GM21360 (cell line): ENCODE results near the gene GAREM1.
"Not testable (repeated sequence)": the region's sequence is repeated elsewhere in the genome, so short reads cannot be mapped to it uniquely, and the experiment has no call there.

Experiments
- ATAC-seq: cut with Tn5 transposase; IDR thresholded peaks from one replicate; pipeline ENCODE4 v1.9.1; 2021; ENCODE audit warnings: mild to moderate bottlenecking, moderate library complexity; ENCODE audit not compliant: unreplicated experiment

The GAREM1 gene

GRCh38 chr18:32267463-32267862, 203.2 kb downstream of the GAREM1 start:
- ATAC-seq = no peak

GRCh38 chr18:32264401-32264800, 206.3 kb downstream of the GAREM1 start:
- no peak for ATAC-seq

DNA sequence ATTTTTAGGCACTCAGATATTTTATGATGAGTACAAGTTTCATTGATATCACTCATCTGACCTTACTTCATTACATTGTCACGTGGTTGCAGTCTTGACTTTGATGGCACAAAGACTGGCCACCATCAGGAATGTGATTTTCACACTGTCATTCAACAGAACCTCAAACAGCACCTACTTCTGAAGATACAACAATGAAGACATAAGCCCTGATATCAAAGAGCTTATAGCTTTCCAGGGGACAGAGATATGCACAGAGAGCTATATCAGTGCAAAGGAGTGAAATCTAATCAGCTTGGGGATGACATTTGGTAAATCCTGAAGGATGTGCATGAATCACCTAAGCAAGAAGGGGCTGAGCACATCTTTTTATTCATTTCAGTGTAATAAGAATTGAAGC, 208.6 kb downstream of the GAREM1 start:
- ATAC-seq = no peak

GRCh38 chr18:32261003-32261402, 209.7 kb downstream of the GAREM1 start:
- no peak for ATAC-seq

DNA sequence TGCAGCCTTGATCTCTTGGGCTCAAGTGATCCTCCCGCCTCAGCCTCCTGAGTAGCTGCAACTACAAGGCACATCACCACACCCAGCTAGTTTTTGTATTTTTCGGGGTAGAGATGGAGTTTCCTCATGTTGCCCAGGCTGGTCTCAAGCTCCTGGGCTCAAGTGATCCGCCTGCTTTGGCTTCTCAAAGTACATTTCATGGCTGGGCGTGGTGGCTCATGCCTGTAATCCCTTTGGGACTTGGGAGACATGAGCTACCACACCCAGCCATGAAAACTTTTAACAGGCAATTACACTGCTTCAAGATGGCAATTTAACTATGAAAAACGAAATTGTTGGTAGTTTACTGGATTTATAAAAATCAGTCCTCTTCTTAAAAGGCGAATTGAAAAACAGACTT, 211.1 kb downstream of the GAREM1 start:
- no peak for ATAC-seq

DNA sequence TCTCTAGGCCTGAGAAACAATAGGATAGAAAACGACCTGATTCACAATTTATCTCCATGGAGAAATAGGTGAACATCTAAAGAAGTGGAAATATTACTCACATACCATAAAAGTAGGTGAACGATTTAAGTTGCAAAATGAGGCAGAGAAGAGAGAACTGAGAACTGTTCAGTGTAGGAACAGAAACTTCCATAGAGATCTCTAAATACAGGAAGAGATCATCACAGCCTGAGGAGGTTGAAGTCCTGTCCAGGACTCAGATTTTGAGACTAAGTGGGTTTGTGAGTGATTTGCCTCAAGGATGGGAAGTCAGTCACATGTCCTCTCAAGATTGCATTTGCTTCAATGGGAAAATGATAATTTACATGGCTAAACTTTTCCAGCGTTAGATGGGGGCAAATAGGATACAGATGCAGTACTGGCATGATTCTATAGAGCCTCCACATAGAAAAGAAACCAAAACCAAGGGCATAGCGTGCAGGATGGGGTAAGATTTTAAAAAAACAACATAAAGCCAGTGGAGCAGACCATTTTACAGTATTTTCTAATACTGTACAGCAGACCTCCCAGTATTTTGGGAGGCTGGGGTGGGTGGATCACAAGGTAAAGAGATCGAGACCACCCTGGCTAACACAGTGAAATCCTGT, 212.0 kb downstream of the GAREM1 start:
- peak; percentile 47 for ATAC-seq

DNA sequence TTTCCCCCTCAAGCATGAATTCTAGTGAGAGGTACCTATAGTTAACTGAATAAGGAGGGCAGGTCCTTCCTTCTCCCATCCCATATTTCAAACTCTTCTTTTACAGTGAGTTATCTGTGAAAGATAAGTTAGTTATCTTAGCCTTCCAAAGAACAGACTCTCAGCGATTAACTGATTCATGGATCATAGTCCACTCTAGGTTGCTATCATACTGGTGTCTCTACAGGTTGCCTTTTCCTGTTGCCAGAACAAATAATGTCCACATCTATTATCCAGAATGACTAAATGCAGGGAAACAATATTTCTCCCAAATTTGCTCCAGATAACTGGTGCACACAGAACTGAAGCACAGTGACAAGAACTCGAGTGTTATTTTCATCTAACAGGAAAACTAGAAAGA, 212.5 kb downstream of the GAREM1 start:
- ATAC-seq = no peak

- no peak for ATAC-seq
Measured at GRCh38 chr18:32257084-32257785, 213.4 kb downstream of the GAREM1 start.

- ATAC-seq = no peak
Measured at GRCh38 chr18:32255570-32255969, 215.1 kb downstream of the GAREM1 start.

- no peak for ATAC-seq
Measured at GRCh38 chr18:32252141-32252860, 218.4 kb downstream of the GAREM1 start.

DNA sequence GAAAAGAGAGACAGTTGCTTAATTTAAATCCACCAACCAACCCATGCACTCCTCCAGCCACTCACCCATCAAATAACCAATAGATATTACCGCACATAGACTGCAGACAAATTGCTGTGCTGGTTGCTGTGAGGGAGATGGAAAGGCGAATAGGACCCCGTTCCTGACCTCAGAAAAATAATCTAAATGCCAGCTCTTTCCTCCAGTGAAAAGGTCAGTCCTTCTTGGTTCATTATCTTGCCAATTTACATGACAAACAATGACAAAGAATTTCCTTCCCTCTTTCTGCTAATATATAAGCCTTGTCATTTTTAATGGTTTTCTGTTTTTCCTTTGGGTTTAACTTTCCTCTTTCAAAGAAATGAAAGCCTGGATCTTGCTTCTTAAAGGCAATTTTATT, 219.2 kb downstream of the GAREM1 start:
- no peak for ATAC-seq

GRCh38 chr18:32249147-32249929, 221.3 kb downstream of the GAREM1 start:
- no peak for ATAC-seq

- no peak for ATAC-seq
Measured at GRCh38 chr18:32244881-32245280, 225.8 kb downstream of the GAREM1 start.

DNA sequence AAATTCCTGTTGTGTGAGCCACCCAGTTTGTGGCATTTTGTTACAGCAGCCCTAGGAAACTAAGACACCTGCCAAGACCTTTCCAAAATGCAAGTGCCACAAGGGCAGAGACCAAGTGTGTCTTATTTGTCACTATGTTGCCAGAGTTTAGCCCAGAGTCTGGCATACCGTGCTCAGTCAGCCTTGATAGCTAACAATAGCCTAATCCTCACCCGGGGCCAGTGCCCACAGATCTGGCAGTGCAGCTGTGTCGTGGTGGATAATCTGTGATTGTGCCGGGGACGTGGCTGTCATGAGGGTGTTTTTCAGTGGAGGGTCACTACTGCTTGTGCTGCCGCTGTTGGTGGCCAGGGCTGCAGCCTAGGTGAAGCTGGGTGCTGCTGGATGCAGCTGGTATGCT, 227.3 kb downstream of the GAREM1 start:
- no peak for ATAC-seq

DNA sequence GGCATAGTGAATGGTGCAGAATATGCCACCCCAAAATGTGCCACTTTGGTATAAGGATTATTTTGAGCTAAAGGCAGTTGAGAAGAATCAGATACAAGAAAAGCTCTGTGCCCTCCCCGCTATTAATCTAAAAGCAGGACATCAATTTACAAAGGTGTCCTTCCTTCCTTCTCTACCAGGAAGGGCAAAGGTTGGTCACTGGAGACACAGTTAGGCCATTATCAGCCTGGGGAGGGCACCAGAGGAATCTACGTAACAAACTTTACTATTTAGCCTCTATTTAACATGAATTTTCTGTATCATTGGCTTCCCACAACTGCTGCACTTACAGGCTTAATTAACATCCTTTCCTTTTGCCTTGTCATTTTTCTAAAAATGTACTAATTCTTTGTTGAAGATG, 228.3 kb downstream of the GAREM1 start:
- ATAC-seq = no peak

DNA sequence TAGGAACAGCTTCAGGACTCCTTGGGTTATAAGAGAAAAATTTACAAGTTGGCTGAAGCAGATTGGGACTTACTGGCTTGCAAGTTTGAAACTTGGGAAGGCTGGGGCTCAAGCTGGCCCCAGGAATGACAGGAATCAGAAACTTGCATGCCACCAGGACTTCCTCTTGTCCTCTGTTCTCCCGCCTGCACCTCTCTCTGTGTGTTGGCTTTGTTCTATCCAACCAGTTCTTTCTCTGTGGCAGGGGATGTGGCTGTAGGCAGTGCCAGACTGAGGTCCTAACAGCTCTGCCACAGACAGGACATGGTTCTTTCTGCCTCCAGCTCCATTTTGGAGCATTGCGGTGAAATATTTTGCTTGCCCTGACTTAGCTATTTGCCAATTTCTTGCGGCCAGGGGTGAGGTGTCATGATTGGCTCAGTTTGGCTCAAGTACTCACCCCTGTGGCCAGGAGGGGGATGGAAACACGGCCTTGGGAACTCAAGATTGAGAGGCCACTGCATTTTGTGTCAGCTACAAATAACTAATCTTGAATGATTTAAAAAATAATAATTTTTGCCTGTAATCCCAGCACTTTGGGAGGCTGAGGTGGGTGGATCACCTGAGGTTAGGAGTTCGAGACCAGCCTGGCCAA, 231.9 kb downstream of the GAREM1 start:
- no peak for ATAC-seq

- ATAC-seq = no peak
Measured at GRCh38 chr18:32237049-32237448, 233.6 kb downstream of the GAREM1 start.

- ATAC-seq = not testable (repeated sequence)
Measured at GRCh38 chr18:32233348-32233747, 237.3 kb downstream of the GAREM1 start.

DNA sequence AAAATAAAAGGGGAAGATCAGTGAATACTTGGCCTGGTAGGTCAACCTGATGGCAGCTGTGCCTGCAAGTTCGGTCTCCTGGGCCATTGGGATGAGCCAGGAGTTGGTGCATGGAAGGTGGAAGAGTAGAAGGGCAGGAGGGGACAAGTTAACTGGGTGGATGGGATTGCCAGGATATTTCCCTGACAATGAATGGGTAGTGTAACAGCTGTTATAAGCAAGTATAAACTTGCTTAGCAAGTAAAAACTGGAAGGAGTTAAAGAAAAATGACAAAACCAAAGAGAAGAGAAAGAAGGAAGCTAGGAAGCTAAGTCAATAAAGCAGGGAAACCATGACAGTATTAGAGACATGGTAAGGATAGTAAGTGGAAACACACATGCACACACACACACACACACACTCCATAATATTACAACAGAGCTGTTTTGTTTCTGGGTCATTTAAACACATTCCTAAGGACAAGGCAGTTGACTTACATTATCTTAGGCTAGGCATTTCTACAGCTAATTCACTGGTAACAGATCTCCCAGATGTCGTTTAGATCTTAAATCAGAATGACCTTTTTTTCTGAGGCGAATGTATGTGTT, 251.2 kb downstream of the GAREM1 start:
- no peak for ATAC-seq

GRCh38 chr18:32216390-32216789, 254.3 kb downstream of the GAREM1 start:
- no peak for ATAC-seq
